WTC11 (cell line): ENCODE data around the gene ESRP2. TPM values are rescaled to one million over a fixed set of nuclear protein-coding genes. Genes with fewer than 3 reads are reported as not detected.

Experiments used
- ATAC-seq: fragments of 200-7000 bp; cut with Tn5 transposase; 2 replicates; pipeline ENCODE4 v1.10.0; 2021; ENCODE audit warnings: mild to moderate bottlenecking, moderate library complexity
- Bru-seq: library from RNA; stranded (reverse); fragments of 400-500 nt; gene quantifications from one replicate; lab custom pipeline; 2021; lab: Mats Ljungman, UMichigan
- CTCF ChIA-PET: fragments of 300-600 bp; sonication (Branson Sonifier 250); formaldehyde crosslinking; loops from one replicate; lab custom pipeline; 2021; ENCODE audit warnings: antibody characterized with exemption; lab: Charles Lee
- POLR2A ChIA-PET: fragments of 350-600 bp; sonication (Branson Sonifier 250); formaldehyde crosslinking; loops from one replicate; lab custom pipeline; 2021; ENCODE audit warnings: antibody characterized with exemption; lab: Charles Lee
- DNase-seq: peaks from one replicate; pipeline ENCODE4 v3.0.0; 2021; ENCODE audit warnings: low spot score
- H3K27ac Mint-ChIP-seq: 2 replicates; pipeline ENCODE4 v1.8.0; 2021; ENCODE audit warnings: mixed read lengths
- H3K27me3 Mint-ChIP-seq: 2 replicates; pipeline ENCODE4 v1.8.0; 2021; ENCODE audit warnings: low read depth, mild to moderate bottlenecking, moderate library complexity, mixed read lengths
- H3K36me3 Mint-ChIP-seq: 2 replicates; pipeline ENCODE4 v1.8.0; 2021; ENCODE audit warnings: mixed read lengths
- H3K4me1 Mint-ChIP-seq: 2 replicates; pipeline ENCODE4 v1.8.0; 2022; ENCODE audit warnings: mixed read lengths
- H3K4me3 Mint-ChIP-seq: 2 replicates; pipeline ENCODE4 v1.8.0; 2021; ENCODE audit warnings: mild to moderate bottlenecking, moderate library complexity, mixed read lengths
- H3K9me3 Mint-ChIP-seq: 2 replicates; pipeline ENCODE4 v1.8.0; 2021; ENCODE audit warnings: mixed read lengths
- ATF1 ChIP-seq: sonication (generic); formaldehyde crosslinking; IDR thresholded peaks from 2 replicates; pipeline ENCODE4 v1.8.1; 2023; ENCODE audit warnings: mild to moderate bottlenecking, moderate library complexity, missing genetic modification reagents
- ATF2 ChIP-seq: sonication (generic); formaldehyde crosslinking; IDR thresholded peaks from 2 replicates; pipeline ENCODE4 v1.8.1; 2022; ENCODE audit warnings: low read depth, missing genetic modification reagents, borderline replicate concordance
- CDX4 ChIP-seq: fragments of 250-450 bp; sonication (Bioruptor Pico); IDR thresholded peaks from 2 replicates; pipeline ENCODE4 v1.9.0; 2021; ENCODE audit warnings: moderate library complexity, mild to moderate bottlenecking, inconsistent platforms, borderline replicate concordance
- E2F1 ChIP-seq: sonication (generic); formaldehyde crosslinking; IDR thresholded peaks from 2 replicates; pipeline ENCODE4 v1.8.0; 2022; ENCODE audit warnings: mild to moderate bottlenecking, missing genetic modification reagents
- E2F5 ChIP-seq: sonication (generic); formaldehyde crosslinking; IDR thresholded peaks from 2 replicates; pipeline ENCODE4 v1.8.1; 2022; ENCODE audit warnings: mild to moderate bottlenecking, moderate library complexity, missing genetic modification reagents
- ELF4 ChIP-seq: sonication (generic); formaldehyde crosslinking; IDR thresholded peaks from 2 replicates; pipeline ENCODE4 v1.8.1; 2022; ENCODE audit warnings: low read depth, mild to moderate bottlenecking, moderate library complexity, missing genetic modification reagents
- ERG ChIP-seq: fragments of 250-450 bp; sonication (Bioruptor Pico); IDR thresholded peaks from 2 replicates; pipeline ENCODE4 v1.8.0; 2021; ENCODE audit warnings: mild to moderate bottlenecking
- FOXP1 ChIP-seq: sonication (generic); formaldehyde crosslinking; IDR thresholded peaks from 2 replicates; pipeline ENCODE4 v1.8.0; 2022; ENCODE audit warnings: missing genetic modification reagents, mild to moderate bottlenecking, moderate library complexity, borderline replicate concordance
- GRHL2 ChIP-seq: fragments of 250-450 bp; sonication (Bioruptor Pico); IDR thresholded peaks from 2 replicates; pipeline ENCODE4 v1.8.0; 2022; ENCODE audit warnings: mild to moderate bottlenecking, moderate library complexity; ENCODE audit not compliant: insufficient replicate concordance, severe bottlenecking
- HMGXB4 ChIP-seq: sonication (generic); formaldehyde crosslinking; IDR thresholded peaks from 2 replicates; pipeline ENCODE4 v1.8.1; 2023; ENCODE audit warnings: mild to moderate bottlenecking, moderate library complexity, missing genetic modification reagents
- MLX ChIP-seq: sonication (generic); formaldehyde crosslinking; IDR thresholded peaks from 2 replicates; pipeline ENCODE4 v1.8.1; 2023; ENCODE audit warnings: mild to moderate bottlenecking, missing genetic modification reagents, moderate library complexity
- NFYB ChIP-seq: sonication (generic); formaldehyde crosslinking; conservative IDR thresholded peaks from 2 replicates; pipeline ENCODE4 v1.8.0; 2022; ENCODE audit warnings: low read depth, missing genetic modification reagents
- NR2C2 ChIP-seq: sonication (generic); formaldehyde crosslinking; IDR thresholded peaks from 2 replicates; pipeline ENCODE4 v1.8.0; 2022; ENCODE audit warnings: mild to moderate bottlenecking, missing genetic modification reagents
- NR3C1 ChIP-seq: sonication (generic); formaldehyde crosslinking; conservative IDR thresholded peaks from 2 replicates; pipeline ENCODE4 v1.8.1; 2023; ENCODE audit warnings: low read depth, mild to moderate bottlenecking, missing genetic modification reagents
- SMAD3 ChIP-seq: sonication (generic); formaldehyde crosslinking; IDR thresholded peaks from 2 replicates; pipeline ENCODE4 v1.8.0; 2022; ENCODE audit warnings: missing genetic modification reagents, mild to moderate bottlenecking, borderline replicate concordance
- TCF7 ChIP-seq: sonication (generic); formaldehyde crosslinking; IDR thresholded peaks from 2 replicates; pipeline ENCODE4 v1.8.0; 2022; ENCODE audit warnings: mild to moderate bottlenecking, low read depth, missing genetic modification reagents, moderate library complexity
- TP53 ChIP-seq: sonication (generic); formaldehyde crosslinking; IDR thresholded peaks from 2 replicates; pipeline ENCODE4 v1.8.1; 2023; ENCODE audit warnings: mild to moderate bottlenecking, missing genetic modification reagents
- ZBTB43 ChIP-seq: sonication (generic); formaldehyde crosslinking; IDR thresholded peaks from 2 replicates; pipeline ENCODE4 v1.8.1; 2023; ENCODE audit warnings: mild to moderate bottlenecking, missing genetic modification reagents
- ZNF219 ChIP-seq: sonication (generic); formaldehyde crosslinking; IDR thresholded peaks from 2 replicates; pipeline ENCODE4 v1.8.0; 2023; ENCODE audit warnings: missing genetic modification reagents, mild to moderate bottlenecking, borderline replicate concordance
- ZNF232 ChIP-seq: sonication (generic); formaldehyde crosslinking; IDR thresholded peaks from 2 replicates; pipeline ENCODE4 v1.8.0; 2022; ENCODE audit warnings: mild to moderate bottlenecking, missing genetic modification reagents
- ZNF263 ChIP-seq: sonication (generic); formaldehyde crosslinking; IDR thresholded peaks from 2 replicates; pipeline ENCODE4 v1.8.1; 2022; ENCODE audit warnings: low read depth, mild to moderate bottlenecking, moderate library complexity, missing genetic modification reagents
- ZNF396 ChIP-seq: fragments of 250-450 bp; sonication (Bioruptor Pico); IDR thresholded peaks from 2 replicates; pipeline ENCODE4 v1.8.0; 2021; ENCODE audit warnings: mild to moderate bottlenecking, moderate library complexity, borderline replicate concordance
- ZNF423 ChIP-seq: fragments of 250-450 bp; sonication (Bioruptor Pico); IDR thresholded peaks from 2 replicates; pipeline ENCODE4 v2.1.2; 2022; ENCODE audit warnings: mild to moderate bottlenecking, moderate library complexity
- ZNF671 ChIP-seq: fragments of 250-450 bp; sonication (Bioruptor Pico); IDR thresholded peaks from 2 replicates; pipeline ENCODE4 v1.8.0; 2021; ENCODE audit warnings: mild to moderate bottlenecking
- ZSCAN18 ChIP-seq: fragments of 250-450 bp; sonication (Bioruptor Pico); IDR thresholded peaks from 2 replicates; pipeline ENCODE4 v2.1.2; 2022; ENCODE audit warnings: mild to moderate bottlenecking, moderate library complexity
- long read RNA-seq, 3 experiments: library from RNA in 1 of 3; library from capped mRNA in 1 of 3; library from polyadenylated mRNA in 1 of 3; unstranded in 2 of 3; stranded (forward) in 1 of 3; transcript quantifications; one replicate each; pipeline ENCODE4 v2.0.0, GENCODE V29; 2021
- total RNA-seq: library from RNA; stranded (reverse); gene quantifications from 3 replicates; pipeline ENCODE4 v1.2.3, GENCODE V29; 2021

The ESRP2 gene
- total RNA-seq, result 48.5 to 55.0 TPM (median 49.8 TPM) in 3 replicates
- Bru-seq, nascent RNA, result percentile 77 among the genes with signal in this experiment
- long read RNA-seq, experiment 1, transcript ESRP2-202 (15 exons, 3,793 nt), result major isoform, 169 of 258 reads
- long read RNA-seq, experiment 1, partial matches to known transcripts, result 23 of 258 reads
- long read RNA-seq, experiment 1, other reads (novel, unspliced or antisense), result 66 of 258 reads
- long read RNA-seq, experiment 2, transcript ESRP2-202 (15 exons, 3,793 nt), result major isoform, 14 of 41 reads
- long read RNA-seq, experiment 2, partial matches to known transcripts, result 9 of 41 reads
- long read RNA-seq, experiment 2, other reads (novel, unspliced or antisense), result 18 of 41 reads
- long read RNA-seq, experiment 3, partial matches to known transcripts, result 3 of 6 reads
- long read RNA-seq, experiment 3, other reads (novel, unspliced or antisense), result 3 of 6 reads

- ChIA-PET CTCF (interaction anchor here (0.9 to 5.1 kb wide), 6 partner anchors 26 to 352 kb away, joined by 3 to 46 read pairs (median 11); partner anchors contain the start of genes NFATC3 and SLC7A6), POLR2A (interaction anchor here (0.8 to 4.2 kb wide), 4 partner anchors 18 to 151 kb away, joined by 3 to 39 read pairs (median 5); partner anchors contain the start of genes NFATC3, PRMT7 and SLC7A6OS)
- H3K36me3 Mint-ChIP-seq, result peaks cover 19% of the 10 kb centered on the region; the same call in 1 of the 2 replicates
- H3K4me3 Mint-ChIP-seq, result peak within 1 kb of the TSS; percentile 94
- TF ChIP-seq ZNF423 (CRISPR knock-in tag) (no peak), ZNF232 (CRISPR knock-in tag) (peak; percentile 60; the same call in 1 of the 2 replicates), ZNF396 (CRISPR knock-in tag) (no peak), ZBTB43 (CRISPR knock-in tag) (0 out of 2 replicates have a peak, but pooled peaks have one; percentile 32), ATF2 (CRISPR knock-in tag) (no peak), MLX (CRISPR knock-in tag) (no peak), HMGXB4 (CRISPR knock-in tag) (no peak; the same call in 1 of the 2 replicates), E2F1 (CRISPR knock-in tag) (no peak), NR2C2 (CRISPR knock-in tag) (no peak), SMAD3 (peak; percentile 13; the same call in 1 of the 2 replicates), ERG (CRISPR knock-in tag) (no peak), TCF7 (CRISPR knock-in tag) (no peak), ZNF219 (CRISPR knock-in tag) (no peak; the same call in 1 of the 2 replicates), CDX4 (CRISPR knock-in tag) (no peak), NFYB (CRISPR knock-in tag) (no peak), E2F5 (CRISPR knock-in tag) (peak; percentile 34; the same call in 1 of the 2 replicates), ZNF671 (no peak), ATF1 (CRISPR knock-in tag) (no peak), ZNF263 (CRISPR knock-in tag) (no peak), NR3C1 (CRISPR knock-in tag) (no peak), ELF4 (CRISPR knock-in tag) (no peak), FOXP1 (CRISPR knock-in tag) (peak; percentile 29), TP53 (CRISPR knock-in tag) (no peak), GRHL2 (CRISPR knock-in tag) (no peak), ZSCAN18 (CRISPR knock-in tag) (no peak)
- H3K27ac Mint-ChIP-seq, result peak within 1 kb of the TSS; percentile 98
- DNase-seq (no peak), ATAC-seq (no peak)
- H3K9me3 Mint-ChIP-seq, result no peaks in the 10 kb centered on the region
- peaks cover 14% of the 10 kb centered on the region for H3K27me3 Mint-ChIP-seq
- peaks cover 24% of the 10 kb centered on the region for H3K4me1 Mint-ChIP-seq
Observed at GRCh38 chr16:68235887-68236136, at the start of gene ESRP2. Gene ESRP2 (minus strand): TSS chr16:68236127. CDS start chr16:68236045, 82 bp downstream.
